ENCODE measurements around the gene NTSR1.

GRCh38 chr20:62668441-62669027, 40.1 kb upstream of the NTSR1 start:
- TF ChIP-seq POLR2A (IDR thresholded peaks at IDR 0.05) = no peak
- TF ChIP-seq, protein P1, sequence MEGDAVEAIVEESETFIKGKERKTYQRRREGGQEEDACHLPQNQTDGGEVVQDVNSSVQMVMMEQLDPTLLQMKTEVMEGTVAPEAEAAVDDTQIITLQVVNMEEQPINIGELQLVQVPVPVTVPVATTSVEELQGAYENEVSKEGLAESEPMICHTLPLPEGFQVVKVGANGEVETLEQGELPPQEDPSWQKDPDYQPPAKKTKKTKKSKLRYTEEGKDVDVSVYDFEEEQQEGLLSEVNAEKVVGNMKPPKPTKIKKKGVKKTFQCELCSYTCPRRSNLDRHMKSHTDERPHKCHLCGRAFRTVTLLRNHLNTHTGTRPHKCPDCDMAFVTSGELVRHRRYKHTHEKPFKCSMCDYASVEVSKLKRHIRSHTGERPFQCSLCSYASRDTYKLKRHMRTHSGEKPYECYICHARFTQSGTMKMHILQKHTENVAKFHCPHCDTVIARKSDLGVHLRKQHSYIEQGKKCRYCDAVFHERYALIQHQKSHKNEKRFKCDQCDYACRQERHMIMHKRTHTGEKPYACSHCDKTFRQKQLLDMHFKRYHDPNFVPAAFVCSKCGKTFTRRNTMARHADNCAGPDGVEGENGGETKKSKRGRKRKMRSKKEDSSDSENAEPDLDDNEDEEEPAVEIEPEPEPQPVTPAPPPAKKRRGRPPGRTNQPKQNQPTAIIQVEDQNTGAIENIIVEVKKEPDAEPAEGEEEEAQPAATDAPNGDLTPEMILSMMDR (IDR thresholded peaks at IDR 0.05) = peak; percentile 75 to 87 (median 82)

Data from Peyer's patch (tissue), 4 donors.